ENCODE measurements around the gene UPF3A.

GRCh38 chr13:114315074-114315785 is 33.8 kb downstream of the UPF3A start:
- TF ChIP-seq EZH2 (IDR thresholded peaks at IDR 0.05; ENCODE audit: insufficient read depth, poor library complexity, severe bottlenecking) (no peak), EZH2phosphoT487 (IDR thresholded peaks at IDR 0.05; ENCODE audit: insufficient read depth, low read depth) (no peak)
